H1 (cell line): ENCODE measurements around the gene SH3GL1. TPM values are rescaled to one million over a fixed set of nuclear protein-coding genes. Genes with fewer than 3 reads are reported as not detected.
A peak's percentile ranks its signal among the peaks of the same experiment; 100 is the strongest.

ENCODE experiments used
- CTCF ChIA-PET: fragments of 300-600 bp; sonication (Branson Sonifier 250); formaldehyde crosslinking; loops from one replicate; lab custom pipeline; 2021; ENCODE audit not compliant: partially characterized antibody; lab: Charles Lee
- POLR2A ChIA-PET: fragments of 300-600 bp; sonication (Branson Sonifier 250); formaldehyde crosslinking; loops from one replicate; lab custom pipeline; 2021; ENCODE audit warnings: inconsistent platforms; ENCODE audit not compliant: partially characterized antibody; lab: Charles Lee
- DNase-seq, 2 experiments: peaks; one replicate each; pipeline versions ENCODE4 v3.0.0 to v3.0.0-alpha.2; 2010 to 2022; ENCODE audit warnings: low spot score in 2 of 2, low read depth in 1 of 2, mixed read lengths in 1 of 2
- FAIRE-seq: peaks from 2 replicates; lab custom pipeline; 2011; peaks lifted over from hg19 to GRCh38; lab: Jason Lieb, UNC
- H2AFZ ChIP-seq: 2 replicates; pipeline ENCODE4 v1.8.1; 2012; ENCODE audit warnings: low read length, inconsistent platforms
- H2AK5ac ChIP-seq: 2 replicates; pipeline ENCODE4 v1.6.1; 2013; ENCODE audit warnings: low read depth, low read length
- H2BK120ac ChIP-seq: replicated peaks from 2 replicates; pipeline ENCODE3; 2013; ENCODE audit warnings: low read depth, low read length, inconsistent platforms
- H2BK12ac ChIP-seq: 2 replicates; pipeline ENCODE4 v1.6.1; 2013; ENCODE audit warnings: low read depth, low read length
- H2BK15ac ChIP-seq: 2 replicates; pipeline ENCODE4 v1.6.1; 2013; ENCODE audit warnings: low read length
- H2BK20ac ChIP-seq: 2 replicates; pipeline ENCODE4 v1.6.1; 2013; ENCODE audit warnings: low read length
- H2BK5ac ChIP-seq: 2 replicates; pipeline ENCODE4 v1.6.1; 2013; ENCODE audit warnings: low read depth, low read length
- H3K14ac ChIP-seq: 2 replicates; pipeline ENCODE4 v1.6.1; 2013; ENCODE audit warnings: inconsistent platforms; ENCODE audit not compliant: insufficient read length
- H3K18ac ChIP-seq: 2 replicates; pipeline ENCODE4 v1.6.1; 2013; ENCODE audit warnings: low read length; ENCODE audit errors: extremely low read depth
- H3K23ac ChIP-seq: 2 replicates; pipeline ENCODE4 v1.6.1; 2013; ENCODE audit warnings: inconsistent platforms; ENCODE audit not compliant: insufficient read length
- H3K23me2 ChIP-seq: 2 replicates; pipeline ENCODE4 v1.6.1; 2013; ENCODE audit warnings: low read depth, low read length
- H3K27ac ChIP-seq: 2 replicates; pipeline ENCODE4 v1.6.1; 2011; ENCODE audit warnings: low read depth, low read length, inconsistent platforms
- H3K27me3 ChIP-seq, 4 experiments: replicated peaks in 1 of 4; 1 replicate in 1 of 4; 2 replicates in 3 of 4; pipeline versions ENCODE4 v1.6.1 to v1.8.1; 2011 to 2013; ENCODE audit warnings: low read length in 3 of 4, mild to moderate bottlenecking in 3 of 4, inconsistent platforms in 2 of 4, mixed read lengths in 2 of 4, moderate library complexity in 1 of 4; ENCODE audit not compliant: control insufficient read depth in 3 of 4, insufficient read depth in 3 of 4; ENCODE audit errors: extremely low read depth in 1 of 4
- H3K36me3 ChIP-seq, 4 experiments: 2 replicates each; pipeline versions ENCODE4 v1.6.1 to v1.8.1; 2011 to 2013; ENCODE audit warnings: mild to moderate bottlenecking in 4 of 4, low read length in 3 of 4, moderate library complexity in 2 of 4, control low read depth in 1 of 4, inconsistent platforms in 1 of 4; ENCODE audit not compliant: insufficient read depth in 4 of 4, control insufficient read depth in 2 of 4
- H3K4ac ChIP-seq: replicated peaks from 2 replicates; pipeline ENCODE3; 2013; ENCODE audit warnings: low read length, low read depth, mixed read lengths, inconsistent platforms; ENCODE audit not compliant: insufficient read length
- H3K4me1 ChIP-seq, 4 experiments: replicated peaks in 1 of 4; 1 replicate in 1 of 4; 2 replicates in 3 of 4; pipeline versions ENCODE4 v1.6.1 to v1.8.1; 2011 to 2013; ENCODE audit warnings: low read length in 3 of 4, inconsistent platforms in 2 of 4, mixed read lengths in 1 of 4; ENCODE audit not compliant: insufficient read depth in 4 of 4, control insufficient read depth in 3 of 4
- H3K4me2 ChIP-seq, 2 experiments: 2 replicates each; pipeline versions ENCODE4 v1.6.1 to v1.8.1; 2011 to 2013; ENCODE audit warnings: low read depth in 2 of 2, low read length in 2 of 2, control low read depth in 1 of 2, inconsistent platforms in 1 of 2, mild to moderate bottlenecking in 1 of 2; ENCODE audit not compliant: insufficient read depth in 1 of 2
- H3K4me3 ChIP-seq, 4 experiments: fragments of 200-600, 300-600 bp in 1 of 4; sonication (generic), shearing (Covaris generic), sonication (Bioruptor Twin) in 1 of 4; 2 replicates each; pipeline versions ENCODE4 v1.5.1 to v1.8.1; 2011 to 2016; ENCODE audit warnings: low read length in 4 of 4, low read depth in 3 of 4, control low read depth in 2 of 4, inconsistent platforms in 2 of 4, mild to moderate bottlenecking in 2 of 4, mixed read lengths in 1 of 4, moderate library complexity in 1 of 4; ENCODE audit not compliant: insufficient read depth in 2 of 4; ENCODE audit errors: extremely low read depth in 1 of 4
- H3K56ac ChIP-seq: replicated peaks from 2 replicates; pipeline ENCODE3; 2013; ENCODE audit warnings: low read depth, mild to moderate bottlenecking, mixed read lengths, low read length, inconsistent platforms; ENCODE audit not compliant: insufficient read length
- H3K79me1 ChIP-seq: 2 replicates; pipeline ENCODE4 v1.6.1; 2013; ENCODE audit warnings: low read depth, low read length, control low read depth
- H3K79me2 ChIP-seq, 2 experiments: 2 replicates each; pipeline versions ENCODE4 v1.6.1 to v1.8.1; 2012 to 2013; ENCODE audit warnings: low read length in 2 of 2, mild to moderate bottlenecking in 2 of 2, inconsistent platforms in 1 of 2; ENCODE audit not compliant: insufficient read depth in 2 of 2, control insufficient read depth in 1 of 2
- H3K9ac ChIP-seq, 4 experiments: replicated peaks in 1 of 4; 1 replicate in 1 of 4; 2 replicates in 3 of 4; pipeline versions ENCODE4 v1.6.1 to v1.8.1; 2011 to 2013; ENCODE audit warnings: low read depth in 3 of 4, low read length in 3 of 4, control low read depth in 2 of 4, mild to moderate bottlenecking in 2 of 4, moderate library complexity in 2 of 4, inconsistent platforms in 1 of 4; ENCODE audit errors: extremely low read depth in 1 of 4
- H3K9me3 ChIP-seq, 2 experiments: 2 replicates each; pipeline versions ENCODE4 v1.6.1 to v1.8.1; 2012 to 2013; ENCODE audit warnings: mild to moderate bottlenecking in 2 of 2, moderate library complexity in 2 of 2, control low read depth in 1 of 2, inconsistent platforms in 1 of 2, low read depth in 1 of 2, low read length in 1 of 2, mixed read lengths in 1 of 2; ENCODE audit not compliant: insufficient read depth in 2 of 2
- H4K20me1 ChIP-seq, 2 experiments: replicated peaks in 1 of 2; 2 replicates each; pipeline versions ENCODE3 to v1.8.1; 2011 to 2013; ENCODE audit warnings: inconsistent platforms in 2 of 2, low read length in 2 of 2, mild to moderate bottlenecking in 1 of 2; ENCODE audit not compliant: insufficient read depth in 2 of 2, control insufficient read depth in 1 of 2
- H4K5ac ChIP-seq: 2 replicates; pipeline ENCODE4 v1.6.1; 2013; ENCODE audit warnings: low read length, low read depth, mixed read lengths, inconsistent platforms; ENCODE audit not compliant: insufficient read length
- H4K8ac ChIP-seq: 2 replicates; pipeline ENCODE4 v1.8.0; 2013; ENCODE audit warnings: mild to moderate bottlenecking, moderate library complexity, low read length, inconsistent platforms; ENCODE audit not compliant: insufficient read depth; ENCODE audit errors: extremely low read depth
- H4K91ac ChIP-seq: replicated peaks from 2 replicates; pipeline ENCODE3; 2013; ENCODE audit warnings: low read length, mixed read lengths, inconsistent platforms; ENCODE audit not compliant: insufficient read length
- CBX5 ChIP-seq: fragments of 300-800, 300-1000 bp; sonication (generic); IDR thresholded peaks from 2 replicates; pipeline ENCODE4 v1.7.1; 2016; ENCODE audit warnings: antibody characterized with exemption, low read length, low read depth
- CTCF ChIP-seq, 3 experiments: IDR thresholded peaks; 1 replicate in 2 of 3; 2 replicates in 1 of 3; pipeline versions ENCODE4 v1.5.1 to v1.6.1; 2011; ENCODE audit warnings: low read length in 3 of 3, mild to moderate bottlenecking in 3 of 3, inconsistent platforms in 2 of 3, low read depth in 1 of 3, moderate library complexity in 1 of 3; ENCODE audit not compliant: insufficient read depth in 1 of 3; ENCODE audit errors: control extremely low read depth in 1 of 3
- EGR1 ChIP-seq: IDR thresholded peaks from 2 replicates; pipeline ENCODE4 v1.6.1; 2011; ENCODE audit warnings: low read depth, low read length, borderline replicate concordance
- FOSL1 ChIP-seq: IDR thresholded peaks from 2 replicates; pipeline ENCODE4 v1.6.1; 2011; ENCODE audit warnings: mild to moderate bottlenecking, low read depth, low read length, moderate library complexity; ENCODE audit not compliant: insufficient read depth
- JUND ChIP-seq: IDR thresholded peaks from 2 replicates; pipeline ENCODE4 v1.6.1; 2011; ENCODE audit warnings: mild to moderate bottlenecking, improper control_type of control experiment, low read length
- PHF8 ChIP-seq: fragments of 200-600 bp; sonication (generic); conservative IDR thresholded peaks from 2 replicates; pipeline ENCODE4 v1.7.1; 2012; ENCODE audit warnings: low read depth, mild to moderate bottlenecking, inconsistent platforms, low read length, moderate library complexity
- RXRA ChIP-seq: IDR thresholded peaks from 2 replicates; pipeline ENCODE4 v1.6.1; 2011; ENCODE audit warnings: low read depth, mild to moderate bottlenecking, low read length, moderate library complexity; ENCODE audit not compliant: insufficient read depth
- SIX5 ChIP-seq: IDR thresholded peaks from 2 replicates; pipeline ENCODE4 v1.6.1; 2011; ENCODE audit warnings: mild to moderate bottlenecking, low read depth, low read length
- SP2 ChIP-seq: IDR thresholded peaks from 2 replicates; pipeline ENCODE4 v1.6.1; 2012; ENCODE audit warnings: mild to moderate bottlenecking, low read length, inconsistent platforms
- TAF1 ChIP-seq: IDR thresholded peaks from 2 replicates; pipeline ENCODE4 v1.6.1; 2011; ENCODE audit warnings: mild to moderate bottlenecking, low read depth, low read length
- TAF7 ChIP-seq: optimal IDR thresholded peaks from 2 replicates; pipeline ENCODE3; 2011; ENCODE audit warnings: low read depth, mild to moderate bottlenecking, inconsistent platforms, low read length, moderate library complexity, borderline replicate concordance
- YY1 ChIP-seq: IDR thresholded peaks from 2 replicates; pipeline ENCODE4 v1.6.1; 2011; ENCODE audit warnings: low read depth, mild to moderate bottlenecking, low read length
- WGBS, 2 experiments: shearing (Covaris generic) in 1 of 2; methylation state at CpG; one replicate each; pipeline versions ENCODE4 v1.1.6 to v1.1.7; 2013 to 2015; ENCODE audit warnings: low lambda C conversion rate in 2 of 2, mixed read lengths in 2 of 2, inconsistent platforms in 1 of 2, low coverage in 1 of 2, missing lambda C conversion rate in 1 of 2; ENCODE audit not compliant: insufficient replicate concordance in 2 of 2, insufficient coverage in 1 of 2, insufficient read length in 1 of 2; ENCODE audit errors: extremely low coverage in 1 of 2, missing lambda C conversion rate in 1 of 2; 5-methylcytosine and 5-hydroxymethylcytosine counted together
- polyA plus RNA-seq, 7 experiments: library from polyadenylated mRNA; depleted of rRNA in 3 of 7; stranded (reverse) in 5 of 7; unstranded in 2 of 7; fragments of >200 nt in 5 of 7; fragments of 200-250 nt in 2 of 7; gene quantifications; 1 replicate in 5 of 7; 2 replicates in 1 of 7; 4 replicates in 1 of 7; pipeline versions ENCODE4 v1.2.1 to v1.2.3, GENCODE V29; 2011 to 2013; ENCODE audit warnings: missing spikeins in 2 of 7, mixed read lengths in 2 of 7
- total RNA-seq: library from RNA; stranded (reverse); fragmentation: NEBNext Ultra II Directional; extraction: Animal tissue kit (Norgen Biotek cat#: 25700); gene quantifications from 2 replicates; pipeline ENCODE4 v1.2.1, GENCODE V29; 2021

The SH3GL1 gene
- total and polyA plus RNA-seq, 2 of the 8 experiments (the other 6 are each of a cell fraction or from before 2014, with no cell fraction given), result 81.5 to 102 TPM

- Histone ChIP-seq H3K4ac (no peak overlapping the region), H4K8ac (no peak overlapping the region), H3K9me3 (no peaks in the 10 kb centered on the region), H2BK5ac (no peak overlapping the region), H4K5ac (no peak overlapping the region), H3K18ac (no peak overlapping the region), H3K27me3 (no peaks in the 10 kb centered on the region), H3K56ac (peak overlapping the region; percentile 30), H3K23me2 (peaks cover 22% of the 10 kb centered on the region), H4K91ac (no peak overlapping the region), H3K27ac (no peak overlapping the region), H3K4me1 (peaks cover 0 to 7% (median 3%) of the 10 kb centered on the region in 4 experiments; a peak in 4 of 7 replicates), H3K14ac (no peak overlapping the region), H3K79me2 (no peaks in the 10 kb centered on the region), H3K79me1 (no peaks in the 10 kb centered on the region), H3K4me2 (no peak overlapping the region), H3K36me3 (peaks cover 0 to 3% (median 0%) of the 10 kb centered on the region in 4 experiments; a peak in 2 of 8 replicates), H3K23ac (no peak overlapping the region), H2AK5ac (no peak overlapping the region), H4K20me1 (peaks cover 0 to 10% of the 10 kb centered on the region in 2 experiments), H2BK12ac (no peak overlapping the region), H2AFZ (no peak overlapping the region), H2BK20ac (no peak overlapping the region), H2BK15ac (no peak overlapping the region), H2BK120ac (no peak overlapping the region), H3K9ac (no peak overlapping the region), H3K4me3 (no peak overlapping the region)
- DNase-seq (no peak), FAIRE-seq (no peak)
- WGBS, 2 experiments, result 85 to 100% methylated on average over 4 to 7 of the region's 7 CpGs
- POLR2A ChIA-PET, result no interaction called here
- CTCF ChIA-PET, result no interaction called here
- no peak for TF ChIP-seq RXRA
- TF ChIP-seq SIX5, result no peak
- TF ChIP-seq TAF7, result no peak
- TF ChIP-seq CTCF (IDR thresholded peaks at IDR 0.05; ENCODE audit: control extremely low read depth in 1 of 3, insufficient read depth in 1 of 3, low read depth in 1 of 3, low read length in 3 of 3), result no peak
- TF ChIP-seq JUND, result no peak
- no peak for TF ChIP-seq FOSL1
- no peak for TF ChIP-seq EGR1
- TF ChIP-seq SP2, result no peak
- no peak for TF ChIP-seq CBX5
- TF ChIP-seq PHF8, result no peak
- no peak for TF ChIP-seq TAF1
- TF ChIP-seq YY1, result no peak
These were observed 65.3 kb downstream of the SH3GL1 start for GRCh38 chr19:4334929-4335570.
